Measurements from ENCODE around the gene CYB561D1. TPM values are rescaled to one million over a fixed set of nuclear protein-coding genes. Genes with fewer than 3 reads are reported as not detected.
"Not testable (repeated sequence)": the region's sequence is repeated elsewhere in the genome, so short reads cannot be mapped to it uniquely, and the experiment has no call there.

Gene CYB561D1, protein sequence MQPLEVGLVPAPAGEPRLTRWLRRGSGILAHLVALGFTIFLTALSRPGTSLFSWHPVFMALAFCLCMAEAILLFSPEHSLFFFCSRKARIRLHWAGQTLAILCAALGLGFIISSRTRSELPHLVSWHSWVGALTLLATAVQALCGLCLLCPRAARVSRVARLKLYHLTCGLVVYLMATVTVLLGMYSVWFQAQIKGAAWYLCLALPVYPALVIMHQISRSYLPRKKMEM
- total RNA-seq (ENCODE audit: unreplicated experiment) = 7.8 TPM
- long read RNA-seq, partial matches to known transcripts = 0 of 1 reads
- long read RNA-seq, other reads (novel, unspliced or antisense) = 1 of 1 reads

DNA sequence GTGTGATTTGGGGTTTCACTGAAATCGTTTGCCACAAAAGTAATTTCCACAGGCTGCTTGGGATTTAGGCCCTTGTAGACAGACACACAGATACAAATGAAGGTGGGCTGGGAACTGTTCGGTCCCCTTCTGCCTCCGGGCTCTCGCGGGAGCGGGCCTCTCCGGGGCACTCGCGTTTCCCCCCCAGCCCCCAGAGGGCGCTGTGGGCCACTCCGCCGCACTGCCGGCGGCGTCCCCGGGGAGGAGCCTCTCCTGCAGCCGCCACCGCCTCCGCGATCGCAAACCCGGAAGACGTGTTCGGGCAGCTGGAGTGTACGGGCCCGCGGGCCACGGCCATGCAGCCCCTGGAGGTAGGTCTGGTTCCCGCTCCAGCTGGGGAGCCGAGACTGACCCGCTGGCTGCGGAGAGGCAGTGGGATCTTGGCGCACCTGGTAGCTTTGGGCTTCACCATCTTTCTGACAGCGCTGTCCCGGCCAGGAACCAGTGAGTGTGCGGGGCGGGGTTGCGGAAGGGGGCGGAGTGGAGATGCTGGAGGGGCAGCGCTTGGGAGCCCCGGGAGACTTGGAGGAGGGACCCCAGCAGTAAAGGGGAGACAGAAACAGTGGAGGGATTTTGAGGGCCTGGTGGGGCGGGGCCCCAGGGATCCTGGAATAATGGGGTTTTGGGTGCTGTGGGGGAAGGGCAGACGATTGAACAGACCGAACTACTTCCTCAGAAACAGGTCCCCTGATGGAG is at the start of gene CYB561D1:
CYB561D1 (plus strand) TSS at position 290 of the 735 bp plus-strand sequence; CDS start at position 336, 46 bp downstream.
- H3K9me3 Mint-ChIP-seq (ENCODE audit: unreplicated experiment) = no peaks in the 10 kb centered on the region
- peak; percentile 98 for DNase-seq (ENCODE audit: low spot score)
- peak within 1 kb of the TSS; percentile 94 for H3K4me3 Mint-ChIP-seq (ENCODE audit: unreplicated experiment)
- TF ChIP-seq, protein P1, sequence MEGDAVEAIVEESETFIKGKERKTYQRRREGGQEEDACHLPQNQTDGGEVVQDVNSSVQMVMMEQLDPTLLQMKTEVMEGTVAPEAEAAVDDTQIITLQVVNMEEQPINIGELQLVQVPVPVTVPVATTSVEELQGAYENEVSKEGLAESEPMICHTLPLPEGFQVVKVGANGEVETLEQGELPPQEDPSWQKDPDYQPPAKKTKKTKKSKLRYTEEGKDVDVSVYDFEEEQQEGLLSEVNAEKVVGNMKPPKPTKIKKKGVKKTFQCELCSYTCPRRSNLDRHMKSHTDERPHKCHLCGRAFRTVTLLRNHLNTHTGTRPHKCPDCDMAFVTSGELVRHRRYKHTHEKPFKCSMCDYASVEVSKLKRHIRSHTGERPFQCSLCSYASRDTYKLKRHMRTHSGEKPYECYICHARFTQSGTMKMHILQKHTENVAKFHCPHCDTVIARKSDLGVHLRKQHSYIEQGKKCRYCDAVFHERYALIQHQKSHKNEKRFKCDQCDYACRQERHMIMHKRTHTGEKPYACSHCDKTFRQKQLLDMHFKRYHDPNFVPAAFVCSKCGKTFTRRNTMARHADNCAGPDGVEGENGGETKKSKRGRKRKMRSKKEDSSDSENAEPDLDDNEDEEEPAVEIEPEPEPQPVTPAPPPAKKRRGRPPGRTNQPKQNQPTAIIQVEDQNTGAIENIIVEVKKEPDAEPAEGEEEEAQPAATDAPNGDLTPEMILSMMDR (IDR thresholded peaks at IDR 0.05; ENCODE audit: unreplicated experiment) = peak; percentile 77
- no peak within 1 kb of the TSS for H3K27ac Mint-ChIP-seq (ENCODE audit: unreplicated experiment)
- H3K4me1 Mint-ChIP-seq (ENCODE audit: unreplicated experiment) = no peaks in the 10 kb centered on the region
- H3K36me3 Mint-ChIP-seq (ENCODE audit: low read depth, unreplicated experiment) = peaks cover 6% of the 10 kb centered on the region
- peaks cover 3% of the 10 kb centered on the region for H3K27me3 Mint-ChIP-seq (ENCODE audit: unreplicated experiment)

DNA sequence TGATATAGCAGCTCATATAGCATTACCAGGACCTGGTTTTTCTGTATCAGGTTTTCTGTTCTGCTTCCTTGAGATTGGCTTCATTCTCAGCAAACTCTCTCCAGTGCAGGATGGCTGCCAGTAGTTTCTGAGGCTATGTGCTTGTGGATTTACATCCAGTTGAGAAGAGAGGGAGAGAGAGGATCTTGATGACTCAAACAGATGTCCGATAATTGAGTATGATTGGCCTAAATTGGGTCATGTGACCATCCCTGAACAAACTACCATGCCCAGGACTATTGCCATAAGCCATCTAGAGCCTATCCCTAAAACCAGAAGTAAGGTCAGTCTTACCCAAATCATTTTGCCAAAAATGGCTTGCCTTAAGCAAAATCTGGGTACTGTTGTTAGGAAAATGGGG is 49.5 kb upstream of the CYB561D1 start:
- H3K4me3 Mint-ChIP-seq (ENCODE audit: unreplicated experiment) = no peak overlapping the region
- H3K4me1 Mint-ChIP-seq (ENCODE audit: unreplicated experiment) = no peaks in the 10 kb centered on the region
- no peak overlapping the region for H3K27ac Mint-ChIP-seq (ENCODE audit: unreplicated experiment)
- no peaks in the 10 kb centered on the region for H3K36me3 Mint-ChIP-seq (ENCODE audit: low read depth, unreplicated experiment)
- TF ChIP-seq, protein P1 (IDR thresholded peaks at IDR 0.05; ENCODE audit: unreplicated experiment) = no peak
- no peak for DNase-seq (ENCODE audit: low spot score)
- no peaks in the 10 kb centered on the region for H3K9me3 Mint-ChIP-seq (ENCODE audit: unreplicated experiment)
- H3K27me3 Mint-ChIP-seq (ENCODE audit: unreplicated experiment) = no peaks in the 10 kb centered on the region

DNA sequence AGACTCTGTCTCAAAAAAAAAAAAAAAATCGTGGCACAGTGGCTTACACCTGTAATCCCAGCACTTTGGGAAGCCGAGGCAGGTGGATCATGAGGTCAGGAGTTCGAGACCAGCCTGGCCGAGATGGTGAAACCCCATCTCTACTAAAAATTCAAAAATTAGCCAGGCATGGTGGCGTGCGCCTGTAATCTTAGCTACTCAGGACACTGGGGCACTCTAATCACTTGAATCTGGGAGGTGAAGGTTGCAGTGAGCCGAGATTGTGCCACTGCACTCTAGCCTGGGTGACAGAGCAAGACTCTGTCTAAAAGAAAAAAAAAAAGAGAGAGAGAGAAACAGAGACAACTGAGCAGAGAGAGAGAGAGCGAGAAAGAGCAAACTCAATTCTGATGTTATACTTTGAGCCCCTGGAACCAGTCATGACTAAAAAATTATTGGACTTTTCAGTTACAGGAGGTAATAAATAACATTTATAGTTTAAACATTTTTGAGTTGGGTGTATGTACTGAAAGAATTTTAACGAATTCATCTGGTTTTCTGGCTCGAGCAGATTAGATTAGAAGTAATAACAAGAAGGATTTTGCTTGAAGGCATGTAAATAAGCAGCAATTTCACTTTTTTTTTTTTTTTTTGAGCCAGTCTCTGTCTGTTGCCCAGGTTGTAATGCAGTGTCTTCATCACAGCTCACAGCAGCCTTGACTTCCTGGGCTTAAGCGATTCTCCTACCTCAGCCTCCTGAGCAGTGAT is 47.8 kb upstream of the CYB561D1 start:
- H3K27me3 Mint-ChIP-seq (ENCODE audit: unreplicated experiment); H3K4me1 Mint-ChIP-seq (ENCODE audit: unreplicated experiment); H3K9me3 Mint-ChIP-seq (ENCODE audit: unreplicated experiment); H3K36me3 Mint-ChIP-seq (ENCODE audit: low read depth, unreplicated experiment); H3K4me3 Mint-ChIP-seq (ENCODE audit: unreplicated experiment); DNase-seq (ENCODE audit: low spot score); H3K27ac Mint-ChIP-seq (ENCODE audit: unreplicated experiment): not testable (repeated sequence)

DNA sequence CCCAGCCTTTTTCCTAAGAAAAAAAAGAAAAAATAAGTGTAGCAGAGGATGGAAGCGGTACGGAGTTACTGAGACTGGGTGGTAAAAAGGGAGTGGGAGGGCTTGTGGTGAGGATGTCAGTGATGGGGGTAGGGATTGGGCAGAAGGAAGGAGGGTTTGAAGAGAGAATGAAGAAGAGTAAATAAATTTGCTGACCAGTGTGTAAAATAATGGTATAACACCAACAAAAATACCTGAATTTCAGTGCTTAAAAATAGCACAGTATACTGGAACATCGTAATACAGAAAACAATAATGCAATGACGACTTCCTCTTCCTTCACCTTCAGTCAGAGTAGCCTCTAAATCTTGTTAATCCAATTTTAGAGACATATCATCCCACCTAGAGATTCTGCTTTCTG is 46.4 kb upstream of the CYB561D1 start:
- Mint-ChIP-seq H3K27me3 (ENCODE audit: unreplicated experiment) (peaks cover 1% of the 10 kb centered on the region), H3K36me3 (ENCODE audit: low read depth, unreplicated experiment) (no peaks in the 10 kb centered on the region), H3K27ac (ENCODE audit: unreplicated experiment) (no peak overlapping the region)

More for the DNA sequence above, 46.4 kb upstream of the CYB561D1 start:
- H3K4me1 Mint-ChIP-seq (ENCODE audit: unreplicated experiment) = no peaks in the 10 kb centered on the region
- H3K9me3 Mint-ChIP-seq (ENCODE audit: unreplicated experiment) = peaks cover 4% of the 10 kb centered on the region
- TF ChIP-seq, protein P1 (IDR thresholded peaks at IDR 0.05; ENCODE audit: unreplicated experiment) = no peak
- no peak overlapping the region for H3K4me3 Mint-ChIP-seq (ENCODE audit: unreplicated experiment)
- DNase-seq (ENCODE audit: low spot score) = no peak
